ENCODE data around the gene SEMA3A.
A peak's percentile ranks its signal among the peaks of the same experiment; 100 is the strongest.
"Not testable (repeated sequence)": the region's sequence is repeated elsewhere in the genome, so short reads cannot be mapped to it uniquely, and the experiment has no call there.

SEMA3A gene

DNA sequence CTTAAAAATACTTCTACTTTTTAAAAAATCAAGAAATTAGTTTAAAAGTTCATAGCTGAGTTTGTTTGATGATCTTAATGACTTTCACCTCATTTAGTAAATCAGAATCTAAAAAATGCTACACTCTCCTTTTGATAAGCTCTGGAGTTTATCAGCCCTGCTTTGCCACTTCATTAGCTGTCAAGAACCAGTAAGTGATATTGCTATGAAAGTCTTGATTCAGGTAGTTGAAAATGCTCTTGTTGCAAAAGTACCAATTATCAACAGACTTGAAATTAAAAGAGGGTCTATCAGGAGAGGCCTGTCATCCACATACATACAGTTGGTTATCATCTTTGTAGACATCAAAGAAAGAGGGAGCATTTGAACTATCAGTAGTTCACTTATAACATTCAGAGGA, 41.6 kb downstream of the SEMA3A start:
- no peak for DNase-seq

DNA sequence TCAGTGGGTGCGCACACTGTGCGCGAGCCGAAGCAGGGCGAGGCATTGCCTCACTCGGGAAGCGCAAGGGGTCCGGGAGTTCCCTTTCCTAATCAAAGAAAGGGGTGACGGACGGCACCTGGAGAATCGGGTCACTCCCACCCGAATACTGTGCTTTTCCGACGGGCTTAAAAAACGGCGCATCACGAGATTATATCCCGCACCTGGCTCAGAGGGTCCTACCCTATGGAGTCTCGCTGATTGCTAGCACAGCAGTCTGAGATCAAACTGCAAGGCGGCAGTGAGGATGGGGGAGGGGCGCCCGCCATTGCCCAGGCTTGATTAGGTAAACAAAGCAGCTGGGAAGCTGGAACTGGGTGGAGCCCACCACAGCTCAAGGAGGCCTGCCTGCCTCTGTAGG, 44.2 kb downstream of the SEMA3A start:
- DNase-seq: not testable (repeated sequence)

DNA sequence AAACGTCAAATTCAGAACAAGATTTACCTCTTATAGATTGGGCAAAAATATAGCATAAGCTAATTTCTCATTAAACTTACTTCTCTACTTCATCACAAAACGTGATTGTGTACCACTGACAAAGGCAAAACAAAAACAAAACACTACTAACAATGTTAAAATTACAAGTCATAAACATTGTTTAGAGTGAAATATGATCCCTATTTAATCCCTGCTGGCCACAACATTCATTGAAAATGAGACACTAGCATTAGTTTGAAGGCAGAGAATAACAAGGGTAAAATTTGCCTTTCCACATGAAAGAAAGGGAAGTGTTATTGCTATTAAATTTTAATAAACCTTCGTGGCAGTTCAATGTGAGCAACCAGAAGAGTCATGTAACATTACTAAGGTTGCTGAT, 45.0 kb downstream of the SEMA3A start:
- DNase-seq: no peak

DNA sequence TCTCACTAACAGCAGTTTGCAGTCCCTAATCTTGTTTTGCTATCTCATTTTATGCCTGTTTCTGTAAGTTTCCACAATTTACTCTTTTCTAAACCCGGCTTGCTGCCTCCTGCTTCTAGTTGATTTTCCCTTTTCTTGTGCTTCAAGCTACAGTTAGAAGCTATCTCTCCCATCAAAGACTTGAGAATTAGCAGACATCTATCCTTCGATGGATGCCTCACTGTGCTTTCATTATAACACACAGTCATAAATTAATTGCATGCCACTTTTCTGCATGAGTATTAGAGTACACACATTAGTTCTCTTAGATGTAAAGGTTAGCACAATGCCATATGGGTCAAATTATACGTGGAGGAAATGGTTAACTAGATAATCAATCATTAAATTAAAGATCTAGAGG, 48.7 kb downstream of the SEMA3A start:
- no peak for DNase-seq

DNA sequence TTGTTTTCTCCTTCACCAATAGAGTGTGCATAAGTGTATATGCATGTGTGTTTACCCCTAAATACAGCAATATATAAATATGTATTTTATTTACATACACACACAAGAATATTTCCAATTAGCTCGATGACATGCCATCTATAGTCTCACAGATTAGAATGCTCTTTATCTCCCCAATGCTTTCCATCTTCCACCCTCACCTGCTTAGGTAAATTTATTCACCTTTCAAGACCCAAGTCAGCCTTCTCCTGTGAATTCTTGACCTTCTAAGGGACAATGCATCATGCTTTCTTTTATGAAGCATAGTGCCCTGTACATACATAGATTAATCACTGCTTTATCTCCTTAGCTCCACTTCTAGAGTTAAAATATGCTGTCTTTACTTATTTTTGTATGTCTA, 49.7 kb downstream of the SEMA3A start:
- no peak for DNase-seq

DNA sequence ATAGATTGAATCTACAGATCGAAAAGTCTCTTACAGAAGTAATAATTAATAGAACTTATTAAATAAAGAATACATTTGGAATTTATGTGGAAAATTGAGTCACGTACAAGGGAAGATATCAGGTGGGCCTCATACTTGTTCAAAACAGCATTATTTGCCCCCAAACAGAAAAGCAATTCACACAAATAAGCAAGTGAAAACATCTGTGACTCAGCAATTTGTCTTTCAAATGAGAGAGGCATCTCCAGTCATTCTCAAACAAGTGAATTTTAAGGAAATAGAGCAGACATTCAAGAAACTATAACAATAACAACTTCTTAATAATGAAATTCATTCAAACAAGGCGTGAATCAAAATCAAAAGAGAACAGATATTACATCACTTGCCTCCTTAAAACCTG, 50.1 kb downstream of the SEMA3A start:
- no peak for DNase-seq

DNA sequence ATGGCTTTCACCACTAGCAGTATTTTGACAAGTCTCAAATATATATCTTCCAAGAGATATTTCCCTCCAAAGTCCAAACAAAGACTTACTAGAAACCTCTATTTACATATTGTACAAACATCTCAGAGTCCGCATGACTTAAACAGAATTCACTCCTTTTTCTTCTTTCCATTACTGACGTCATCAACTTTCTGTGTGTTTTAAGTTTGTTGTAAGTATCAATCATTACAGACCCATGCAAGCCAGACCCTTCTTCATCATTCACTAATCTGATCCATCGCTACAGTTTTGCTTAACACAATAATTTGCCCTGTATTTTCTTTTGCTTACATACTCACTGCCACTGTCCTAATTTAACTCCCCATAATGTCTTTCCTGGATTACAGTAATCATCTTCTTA, 51.9 kb downstream of the SEMA3A start:
- DNase-seq: no peak

DNA sequence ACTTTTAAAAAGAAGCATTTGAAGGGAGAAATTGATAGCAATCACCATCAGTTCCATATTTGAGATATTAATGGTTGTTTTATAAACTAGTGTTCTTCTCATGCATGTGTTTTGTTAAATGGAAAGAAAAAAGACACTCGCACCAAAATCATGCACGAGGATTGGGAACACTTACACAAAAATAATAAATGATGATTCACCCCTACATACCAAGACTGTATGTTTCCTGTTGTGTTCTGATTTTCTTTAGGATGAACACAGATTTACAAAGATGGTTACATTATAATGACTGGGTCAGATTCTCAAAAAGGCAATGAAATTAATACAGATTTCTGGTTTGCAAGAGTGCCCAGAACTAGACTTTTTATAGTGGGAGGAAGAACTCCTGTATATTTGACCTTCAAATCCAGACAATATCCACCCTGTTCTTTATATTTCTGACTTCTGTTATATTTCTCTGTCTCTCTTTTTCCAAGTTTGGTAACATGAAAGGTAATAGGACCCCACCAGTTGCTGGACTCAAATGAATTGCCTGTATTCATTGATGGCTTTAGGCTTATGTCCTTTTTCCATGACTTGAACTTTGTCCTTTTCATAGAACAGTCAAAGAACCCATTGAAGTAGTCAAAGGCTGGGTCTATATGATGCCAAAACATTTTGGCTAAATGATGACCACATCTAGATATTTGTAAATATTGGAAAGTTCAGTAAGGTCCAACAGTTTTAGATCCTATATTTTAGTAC, 54.4 kb downstream of the SEMA3A start:
- peak; percentile 63 for DNase-seq

DNA sequence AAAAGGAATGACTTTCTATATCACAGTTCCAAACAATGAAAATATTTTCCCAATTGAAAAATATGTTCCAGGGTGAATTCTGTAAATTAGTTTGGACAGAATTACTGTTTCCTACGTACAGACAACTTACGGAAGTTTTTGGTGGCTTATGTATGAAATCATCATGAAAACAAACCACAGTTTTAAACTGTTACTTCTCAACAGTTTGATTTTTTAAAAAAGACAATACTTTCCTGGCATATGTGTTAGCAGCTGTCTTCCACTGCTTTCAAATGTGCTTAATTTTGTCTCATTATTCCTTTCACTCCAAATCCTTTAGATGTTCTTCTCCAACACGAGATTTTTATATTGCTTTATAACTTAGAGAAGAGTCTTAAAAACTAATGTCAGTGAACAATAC, 56.2 kb downstream of the SEMA3A start:
- DNase-seq: no peak

DNA sequence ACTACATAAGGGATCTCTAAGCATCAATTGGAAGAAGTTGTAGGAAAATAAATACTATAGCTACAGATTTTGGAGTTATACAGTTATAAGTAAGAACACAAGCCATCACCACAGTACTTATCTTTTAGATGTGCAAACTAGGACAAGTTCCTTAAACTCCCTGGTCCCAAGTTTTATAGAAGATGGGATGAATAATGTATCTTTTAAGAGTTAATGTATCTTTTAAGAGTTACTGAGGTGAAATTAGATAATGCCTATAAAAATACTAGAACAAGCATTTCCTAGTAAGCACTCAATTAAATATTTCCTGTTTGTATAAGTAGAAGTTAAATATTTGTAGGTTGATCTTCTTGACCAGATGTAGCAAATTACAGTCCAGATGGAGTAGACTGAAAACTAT, 56.8 kb downstream of the SEMA3A start:
- no peak for DNase-seq

DNA sequence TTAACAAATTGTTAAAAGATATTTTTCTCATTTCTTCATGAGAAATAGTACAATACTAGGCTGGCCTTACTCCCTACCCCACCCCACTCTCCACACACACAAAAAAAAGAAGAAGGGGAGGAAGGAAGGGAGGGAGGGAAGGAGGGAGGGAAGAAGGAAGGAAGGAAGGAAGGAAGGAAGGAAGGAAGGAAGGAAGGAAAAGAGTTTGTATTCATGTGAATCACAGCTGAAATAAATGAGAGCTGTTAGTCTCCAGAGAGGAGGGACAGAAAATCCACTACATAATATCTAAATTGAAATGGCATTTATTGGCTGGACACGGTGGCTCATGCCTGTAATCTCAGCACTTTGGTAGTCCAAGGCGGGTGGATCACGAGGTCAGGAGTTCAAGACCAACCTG, 57.8 kb downstream of the SEMA3A start:
- DNase-seq: no peak

DNA sequence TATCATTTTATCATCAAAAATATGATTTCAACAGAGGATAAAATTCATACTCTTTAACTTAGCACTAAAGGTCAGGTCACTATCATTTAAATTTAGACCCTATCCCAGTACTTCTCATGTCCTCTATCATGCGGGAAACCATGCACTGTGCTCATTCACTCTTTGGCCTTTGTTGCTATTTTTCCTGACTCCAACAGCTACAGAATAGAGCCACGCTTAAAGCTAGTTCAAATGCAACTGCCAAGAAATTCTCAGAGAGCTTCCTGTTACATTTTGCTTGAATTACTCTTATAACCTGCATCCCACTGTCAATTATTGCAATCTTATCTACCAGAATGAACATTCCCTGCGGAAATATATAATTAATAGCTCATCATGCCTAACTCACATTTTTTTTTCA, 58.3 kb downstream of the SEMA3A start:
- no peak for DNase-seq

DNA sequence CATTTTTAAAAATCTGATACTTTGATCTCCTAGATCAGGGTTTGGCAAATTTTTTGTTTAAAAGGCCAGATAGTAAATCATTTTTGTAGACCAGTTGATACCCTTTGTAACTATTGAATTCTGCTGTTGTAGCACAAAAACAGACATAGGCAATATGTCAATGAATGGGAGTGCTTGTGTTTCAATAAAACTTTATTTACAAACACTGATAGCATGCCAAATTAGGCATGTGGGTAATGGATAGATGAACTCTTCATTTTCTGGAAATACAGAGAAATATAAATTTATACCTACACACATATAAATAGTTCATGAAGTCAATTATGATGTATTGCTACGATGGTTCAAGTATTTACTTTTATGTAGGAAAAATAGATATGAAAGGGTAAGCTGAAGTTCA, 60.4 kb downstream of the SEMA3A start:
- no peak for DNase-seq

DNA sequence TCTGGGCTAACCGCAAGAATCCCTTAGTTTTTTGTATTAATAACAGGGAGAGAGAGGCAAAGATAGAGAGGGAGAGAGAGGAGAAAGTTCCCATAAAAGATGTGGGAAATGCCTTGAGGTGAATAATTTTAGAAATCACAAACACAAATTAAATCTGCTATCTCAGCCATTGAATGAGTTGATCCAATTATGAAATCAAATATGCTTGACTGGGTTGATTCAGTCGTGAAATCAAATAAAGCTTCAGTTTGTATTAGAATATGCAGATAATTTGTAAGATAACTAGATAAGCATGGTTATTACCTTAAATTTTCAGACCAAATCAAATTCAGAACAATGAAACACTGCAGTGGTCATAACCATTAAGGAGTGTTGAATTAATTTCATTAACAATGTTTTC, 68.9 kb downstream of the SEMA3A start:
- no peak for DNase-seq

DNA sequence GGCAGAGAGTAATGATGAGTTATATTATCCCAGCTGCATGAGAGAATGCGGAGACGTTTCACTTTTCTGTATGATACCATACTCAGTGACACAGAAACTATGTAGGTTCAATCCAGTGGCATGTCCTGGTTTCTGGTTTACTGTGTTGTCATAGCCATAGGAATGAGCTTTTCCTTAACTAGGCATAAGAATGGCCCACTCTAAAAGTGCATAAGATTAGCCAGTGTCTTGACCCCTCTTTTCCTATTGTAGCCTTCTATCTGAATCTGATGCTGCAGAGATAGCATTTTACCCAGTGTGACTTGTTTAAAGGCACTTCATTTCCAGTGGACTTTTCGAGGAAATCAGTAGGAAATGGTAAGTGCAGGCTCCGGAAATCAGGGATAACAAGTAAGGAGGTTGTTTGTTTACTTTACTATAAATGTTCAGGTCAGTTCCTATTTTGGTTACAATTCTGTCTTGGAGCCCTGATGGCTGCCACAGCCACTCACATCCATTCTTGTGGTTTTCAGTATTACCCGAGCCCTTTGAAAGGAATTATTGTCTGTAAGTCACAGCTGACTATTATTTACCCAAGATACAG, 70.5 kb downstream of the SEMA3A start:
- peak; percentile 52 for DNase-seq

DNA sequence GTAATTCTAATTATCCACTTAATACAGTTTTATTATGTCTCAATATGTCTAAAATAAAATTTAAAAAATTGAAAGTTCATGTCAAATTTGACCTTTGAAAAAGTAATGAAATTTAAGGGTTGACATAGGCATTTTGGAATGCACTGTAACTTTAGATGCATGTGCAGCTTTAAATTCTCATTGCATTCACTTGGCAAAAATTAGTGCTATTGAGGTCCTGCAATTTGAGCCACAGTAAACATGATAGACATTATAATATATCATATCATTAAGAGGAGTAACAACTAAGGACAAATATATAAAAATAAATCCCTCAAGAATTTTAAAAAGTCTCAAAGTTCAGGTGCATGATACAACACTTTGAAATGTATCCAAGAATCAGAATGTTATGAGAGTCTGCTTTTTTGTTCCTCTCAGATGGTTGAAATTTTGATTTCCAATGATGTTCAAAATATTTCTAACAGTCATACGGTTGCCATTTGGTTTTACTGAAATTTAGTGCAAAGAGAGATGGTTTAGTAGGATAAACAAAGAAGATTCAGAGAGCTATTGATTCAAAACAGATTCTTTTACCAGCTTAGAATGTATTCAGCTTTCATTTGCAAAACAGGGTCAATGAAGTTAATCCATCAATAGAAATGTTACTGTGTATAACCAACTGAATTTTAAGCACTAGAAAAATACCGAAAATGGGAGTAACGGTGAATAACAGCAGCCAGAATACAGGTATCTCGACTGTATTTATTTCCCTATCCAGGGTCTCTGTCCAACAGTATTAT, 71.8 kb downstream of the SEMA3A start:
- no peak for DNase-seq

DNA sequence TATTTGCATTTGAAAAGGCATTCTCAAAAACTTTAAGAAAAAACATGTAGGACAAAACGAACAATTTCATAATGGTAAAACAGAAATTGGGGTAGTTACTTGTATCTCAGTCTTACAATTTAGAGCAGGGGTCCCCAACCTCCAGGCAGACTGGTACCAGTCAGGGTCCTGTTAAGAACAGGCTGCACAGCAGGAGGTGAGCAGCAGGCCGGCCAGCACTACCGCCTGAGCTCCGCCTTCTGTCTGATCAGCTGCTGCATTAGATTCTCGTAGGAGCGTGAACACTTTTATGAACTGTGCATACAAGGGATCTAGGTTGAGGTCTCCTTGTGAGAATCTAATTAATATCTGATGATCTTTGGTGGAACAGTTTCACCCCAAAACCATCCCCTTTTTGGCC, 77.3 kb downstream of the SEMA3A start:
- DNase-seq: no peak

DNA sequence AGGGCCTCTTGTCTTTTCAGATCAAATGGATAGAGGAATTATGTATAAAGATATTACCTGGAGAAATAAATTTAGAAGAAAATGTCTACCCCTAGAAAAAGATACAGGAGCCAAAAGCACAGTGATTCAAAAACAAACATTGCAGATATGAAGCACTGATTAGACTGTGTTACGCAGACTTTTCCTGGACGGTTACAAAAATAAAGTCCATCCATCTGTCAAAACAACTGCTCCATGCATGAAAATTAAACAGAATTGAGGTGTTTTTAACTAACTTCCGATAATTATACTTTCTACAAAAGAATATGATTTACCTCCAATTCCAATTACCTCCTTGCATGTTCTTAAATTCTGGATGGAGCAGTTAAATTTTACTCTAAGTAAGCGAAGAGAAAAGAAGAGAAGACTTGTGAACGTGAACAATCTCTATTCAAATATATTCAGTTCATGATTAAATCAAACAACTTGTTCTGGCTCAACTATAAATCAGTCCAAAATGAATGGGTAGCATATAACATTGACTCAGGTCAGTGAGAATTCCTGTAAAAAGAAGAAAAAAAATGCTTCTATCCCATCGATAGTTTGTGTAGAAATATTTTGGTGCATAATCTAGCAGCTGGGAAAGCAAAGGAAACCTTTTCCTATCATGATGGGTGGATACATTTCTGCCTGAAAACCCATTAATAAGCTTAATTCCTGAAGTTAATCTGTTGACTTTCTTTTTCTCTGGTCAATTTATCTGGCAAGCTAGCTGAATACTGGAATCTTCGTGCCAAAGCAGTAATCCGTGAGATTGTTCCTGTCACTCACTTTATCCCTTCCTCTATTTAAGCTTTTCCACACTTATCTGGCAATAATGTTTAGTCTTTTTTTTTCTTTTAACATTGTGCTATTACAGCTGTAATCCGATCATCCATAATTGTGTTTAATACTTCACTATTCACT, 80.4 kb downstream of the SEMA3A start:
- DNase-seq: no peak

DNA sequence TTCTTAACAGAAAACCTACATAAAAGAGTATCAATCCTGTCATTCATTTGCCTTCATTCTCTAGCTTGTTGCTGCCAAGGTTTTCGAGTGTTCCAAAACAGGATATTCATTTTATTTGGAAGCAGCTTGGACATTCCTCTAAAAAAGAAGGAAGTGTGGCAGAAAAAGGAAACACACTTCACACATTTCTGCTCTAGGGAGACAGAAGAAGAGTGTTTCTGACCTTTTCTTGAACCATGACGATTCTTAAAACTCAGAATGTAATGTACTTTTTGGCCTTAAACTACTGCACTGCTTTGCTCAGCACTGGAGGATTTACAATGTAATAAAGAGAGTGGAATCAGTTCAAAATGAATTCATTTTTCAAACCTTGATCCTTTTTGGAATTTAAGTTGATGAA, 81.3 kb downstream of the SEMA3A start:
- DNase-seq: no peak

DNA sequence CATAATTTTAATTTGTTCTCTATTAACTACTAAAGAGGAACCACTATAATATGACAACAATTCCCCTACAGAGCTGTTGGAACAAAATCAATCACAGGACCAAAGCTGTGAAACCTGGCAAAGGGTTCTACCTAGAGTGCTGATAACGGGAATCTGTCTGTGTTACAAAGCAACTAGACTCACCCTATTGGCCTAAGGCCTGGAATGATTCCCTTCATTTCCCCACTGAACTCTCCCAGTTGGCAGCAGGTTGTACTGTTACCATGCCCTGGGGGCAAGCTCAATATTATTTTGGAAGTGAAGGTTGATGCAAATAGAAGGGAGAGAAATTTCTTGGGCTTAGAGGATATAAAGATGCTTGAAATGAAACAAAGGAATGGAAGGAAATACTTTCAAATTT, 81.8 kb downstream of the SEMA3A start:
- DNase-seq: no peak

DNA sequence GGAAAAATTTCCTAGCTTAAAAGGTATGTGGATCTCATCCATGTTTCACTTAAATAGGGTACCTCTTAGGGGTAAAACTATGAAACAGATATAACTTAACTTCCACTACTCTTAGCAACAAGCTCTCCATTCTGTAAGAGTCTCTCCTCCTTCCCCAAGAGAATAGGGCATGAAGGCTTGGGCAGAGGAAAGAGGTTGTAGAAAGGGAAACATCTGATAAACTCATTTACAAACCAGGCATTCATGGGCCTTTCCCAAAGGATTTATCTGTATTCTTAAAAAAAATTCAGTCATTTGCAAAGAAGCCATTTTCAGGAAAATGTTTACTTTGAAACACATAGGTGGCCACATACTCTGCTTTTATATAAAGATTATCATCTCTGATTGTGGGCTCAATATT, 82.7 kb downstream of the SEMA3A start:
- no peak for DNase-seq

DNA sequence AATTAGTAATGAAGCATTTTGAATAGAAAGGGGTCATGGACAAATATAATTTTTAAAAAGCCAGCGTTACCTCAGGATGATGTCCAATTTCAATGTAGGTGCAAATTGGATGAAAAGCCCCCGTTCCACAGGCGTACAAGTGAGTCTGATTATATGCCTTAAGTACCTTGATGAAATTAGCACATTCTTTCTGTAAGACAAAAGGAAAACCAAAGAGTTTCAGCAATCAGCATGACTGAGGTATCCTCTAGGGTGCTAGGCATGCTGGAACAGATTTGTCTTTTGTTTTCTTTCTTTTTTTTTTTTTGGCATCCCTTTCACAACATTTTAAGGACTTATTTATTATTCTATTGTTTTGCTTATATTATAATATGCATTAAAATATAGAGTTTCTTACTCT, 84.2 kb downstream of the SEMA3A start:
- DNase-seq: no peak

DNA sequence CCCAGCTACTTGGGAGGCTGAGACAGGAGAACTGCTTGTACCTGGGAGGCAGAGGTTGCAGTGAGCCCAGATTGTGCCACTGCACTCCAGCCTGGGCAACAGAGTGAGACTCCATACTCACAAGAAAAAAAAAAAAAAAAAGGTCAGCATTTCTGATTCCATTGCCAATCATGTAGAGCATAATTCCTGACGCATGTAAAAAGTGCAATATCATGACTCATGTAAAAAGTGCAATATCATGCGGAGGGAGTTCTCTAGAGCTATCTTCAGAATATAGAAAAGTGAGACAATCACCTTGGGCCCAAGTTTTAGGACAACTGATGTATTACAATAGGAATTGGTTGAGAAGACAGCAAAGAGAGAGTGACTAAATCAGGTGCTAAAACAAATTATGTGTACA, 85.8 kb downstream of the SEMA3A start:
- DNase-seq: no peak
